IPS-20b (cell line): Measurements from ENCODE around the gene NAA10.

Experiments
- H3K27ac ChIP-seq: one replicate; pipeline ENCODE4 v1.5.1; 2013; ENCODE audit warnings: low read length
- H3K27me3 ChIP-seq: 2 replicates; pipeline ENCODE4 v1.6.1; 2013; ENCODE audit warnings: mild to moderate bottlenecking, low read length, inconsistent platforms; ENCODE audit not compliant: insufficient read depth
- H3K36me3 ChIP-seq: 2 replicates; pipeline ENCODE4 v1.6.1; 2013; ENCODE audit warnings: low read depth, mild to moderate bottlenecking, inconsistent platforms, low read length, moderate library complexity; ENCODE audit not compliant: insufficient read depth
- H3K4me1 ChIP-seq: 2 replicates; pipeline ENCODE4 v1.6.1; 2013; ENCODE audit warnings: mild to moderate bottlenecking, control low read depth, inconsistent platforms, low read length, moderate library complexity; ENCODE audit not compliant: insufficient read depth
- H3K4me3 ChIP-seq: 2 replicates; pipeline ENCODE4 v1.5.1; 2013; ENCODE audit warnings: mild to moderate bottlenecking, low read length, inconsistent platforms
- H3K9ac ChIP-seq: 2 replicates; pipeline ENCODE4 v1.6.1; 2013; ENCODE audit warnings: low read depth, mild to moderate bottlenecking, inconsistent platforms, low read length, moderate library complexity
- H3K9me3 ChIP-seq: 2 replicates; pipeline ENCODE4 v1.6.1; 2013; ENCODE audit warnings: mild to moderate bottlenecking, low read depth, low read length, inconsistent platforms; ENCODE audit not compliant: insufficient read depth

NAA10 gene

DNA sequence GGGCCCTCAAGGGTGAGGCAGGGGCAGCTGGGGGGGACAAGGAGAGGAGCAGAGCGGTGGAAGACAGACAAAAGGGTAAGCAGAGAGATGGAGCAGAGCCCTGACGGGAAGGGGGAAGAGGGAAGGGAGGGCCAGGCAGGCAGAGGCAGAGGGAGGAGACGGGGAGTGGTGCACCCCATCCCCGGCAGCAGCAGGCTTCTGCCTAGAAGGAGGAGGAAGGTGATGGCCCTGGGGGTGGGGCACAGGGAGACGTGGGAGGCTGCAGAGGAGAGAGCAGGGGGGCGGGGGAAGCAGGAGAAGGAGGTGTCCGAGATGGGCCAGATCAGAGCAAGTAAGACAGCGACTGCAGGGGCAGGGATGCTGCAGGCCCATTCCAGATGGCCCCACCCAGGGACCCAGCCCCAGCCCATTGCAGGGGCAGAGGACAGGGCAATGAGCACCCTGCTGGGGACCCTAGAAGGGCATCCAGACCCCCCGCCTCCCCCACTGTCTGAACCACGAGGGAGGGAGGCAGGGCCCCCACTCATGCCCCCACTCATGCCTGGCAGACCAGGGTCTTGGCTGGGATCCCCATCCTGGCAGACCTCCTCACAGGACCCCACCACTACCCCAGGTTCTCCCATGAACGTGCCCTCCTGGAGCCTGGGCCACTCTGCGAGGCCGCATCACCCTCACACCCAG lies 51.5 kb downstream of the NAA10 start:
- Histone ChIP-seq H3K27ac (no peak overlapping the region), H3K4me3 (no peak overlapping the region), H3K4me1 (peaks cover 9% of the 10 kb centered on the region), H3K36me3 (no peaks in the 10 kb centered on the region), H3K9me3 (no peaks in the 10 kb centered on the region), H3K9ac (no peak overlapping the region), H3K27me3 (peaks cover 34% of the 10 kb centered on the region)

DNA sequence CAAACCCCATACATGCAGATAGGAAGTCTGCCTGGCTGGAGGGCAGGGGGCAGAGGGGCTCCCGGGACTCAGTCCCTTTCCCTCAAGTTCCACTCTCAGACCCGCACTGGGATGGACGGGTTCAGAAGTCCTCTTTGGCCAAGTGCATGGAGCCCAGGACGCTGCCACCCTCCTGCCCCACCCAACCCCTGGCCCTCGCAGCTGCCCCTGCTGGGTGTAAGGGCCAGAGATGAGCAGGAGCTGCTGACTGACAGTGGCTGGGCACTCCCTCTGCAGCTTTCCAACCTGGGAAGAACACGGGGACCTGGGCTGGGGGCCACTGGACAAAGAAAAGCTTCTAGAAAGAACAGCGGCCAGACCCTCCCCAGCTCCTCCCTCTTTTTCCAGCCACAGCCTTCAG lies 52.3 kb downstream of the NAA10 start:
- Histone ChIP-seq H3K36me3 (no peaks in the 10 kb centered on the region), H3K4me1 (peaks cover 16% of the 10 kb centered on the region), H3K27me3 (peaks cover 32% of the 10 kb centered on the region), H3K4me3 (no peak overlapping the region), H3K27ac (no peak overlapping the region), H3K9ac (no peak overlapping the region), H3K9me3 (no peaks in the 10 kb centered on the region)

DNA sequence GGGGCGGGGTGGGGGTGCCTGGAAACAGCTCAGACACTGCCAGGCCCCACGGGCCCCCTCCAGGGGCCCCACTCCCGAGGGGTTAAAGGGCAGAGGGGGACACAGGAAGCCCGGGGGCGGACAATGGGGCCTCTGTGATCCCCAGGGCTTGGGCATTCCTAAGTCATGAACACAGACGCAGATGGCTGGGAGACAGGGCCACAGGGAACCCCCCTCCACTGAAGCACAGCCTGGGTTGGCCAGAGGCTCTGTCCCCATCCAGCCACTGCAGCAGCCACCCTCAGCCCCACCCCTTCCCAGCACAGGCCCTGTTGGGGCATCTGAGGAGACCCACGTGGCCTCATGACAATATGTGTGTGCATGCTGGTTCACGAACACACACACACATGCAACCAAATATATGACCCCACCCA lies 52.7 kb downstream of the NAA10 start:
- H3K4me3 ChIP-seq: no peak overlapping the region
- H3K27me3 ChIP-seq: peaks cover 27% of the 10 kb centered on the region
- no peak overlapping the region for H3K27ac ChIP-seq
- peaks cover 15% of the 10 kb centered on the region for H3K4me1 ChIP-seq
- no peaks in the 10 kb centered on the region for H3K9me3 ChIP-seq
- no peak overlapping the region for H3K9ac ChIP-seq
- no peaks in the 10 kb centered on the region for H3K36me3 ChIP-seq

DNA sequence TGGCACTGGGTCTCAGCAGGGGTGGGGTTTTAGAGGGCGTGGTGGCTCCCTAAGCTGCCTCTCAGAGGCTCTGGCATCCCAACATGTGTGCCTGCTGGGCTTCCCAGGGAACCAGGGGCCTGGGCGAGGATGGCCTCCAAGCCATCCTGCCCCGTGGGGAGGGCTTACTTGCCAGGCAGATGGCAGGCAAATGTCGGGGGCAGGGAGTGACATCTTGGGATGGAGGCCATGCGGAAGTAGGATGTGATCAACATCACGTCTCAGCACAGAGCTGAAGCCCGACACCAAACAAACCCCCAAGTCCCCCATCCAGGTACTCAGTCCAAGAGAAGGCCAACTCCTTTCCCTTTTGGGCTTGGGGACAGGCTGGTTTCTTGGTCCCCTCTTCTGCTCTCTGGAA lies 53.6 kb downstream of the NAA10 start:
- H3K9me3 ChIP-seq: no peaks in the 10 kb centered on the region
- peaks cover 21% of the 10 kb centered on the region for H3K27me3 ChIP-seq
- no peak overlapping the region for H3K4me3 ChIP-seq
- peaks cover 14% of the 10 kb centered on the region for H3K4me1 ChIP-seq
- H3K9ac ChIP-seq: no peak overlapping the region
- H3K27ac ChIP-seq: no peak overlapping the region
- no peaks in the 10 kb centered on the region for H3K36me3 ChIP-seq

DNA sequence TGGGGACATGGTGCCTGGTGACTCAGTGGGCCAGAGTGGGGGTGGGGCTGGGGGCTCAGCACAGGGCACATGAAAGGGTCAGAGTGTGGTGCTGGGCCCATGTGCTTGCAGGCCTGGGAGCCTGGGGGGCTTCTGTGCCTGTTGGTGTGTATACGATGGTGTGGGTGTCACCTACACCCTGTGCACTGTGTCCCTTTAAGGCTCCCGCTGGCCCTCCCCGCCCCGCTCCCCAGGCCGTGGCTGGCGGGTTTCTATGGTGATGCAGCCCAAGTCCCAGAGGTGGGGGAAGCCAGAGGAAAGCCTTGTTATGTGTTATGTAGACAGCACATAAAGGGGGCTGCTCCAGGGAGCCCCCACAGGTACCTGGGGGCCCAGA lies 54.4 kb downstream of the NAA10 start:
- peaks cover 21% of the 10 kb centered on the region for H3K27me3 ChIP-seq

DNA sequence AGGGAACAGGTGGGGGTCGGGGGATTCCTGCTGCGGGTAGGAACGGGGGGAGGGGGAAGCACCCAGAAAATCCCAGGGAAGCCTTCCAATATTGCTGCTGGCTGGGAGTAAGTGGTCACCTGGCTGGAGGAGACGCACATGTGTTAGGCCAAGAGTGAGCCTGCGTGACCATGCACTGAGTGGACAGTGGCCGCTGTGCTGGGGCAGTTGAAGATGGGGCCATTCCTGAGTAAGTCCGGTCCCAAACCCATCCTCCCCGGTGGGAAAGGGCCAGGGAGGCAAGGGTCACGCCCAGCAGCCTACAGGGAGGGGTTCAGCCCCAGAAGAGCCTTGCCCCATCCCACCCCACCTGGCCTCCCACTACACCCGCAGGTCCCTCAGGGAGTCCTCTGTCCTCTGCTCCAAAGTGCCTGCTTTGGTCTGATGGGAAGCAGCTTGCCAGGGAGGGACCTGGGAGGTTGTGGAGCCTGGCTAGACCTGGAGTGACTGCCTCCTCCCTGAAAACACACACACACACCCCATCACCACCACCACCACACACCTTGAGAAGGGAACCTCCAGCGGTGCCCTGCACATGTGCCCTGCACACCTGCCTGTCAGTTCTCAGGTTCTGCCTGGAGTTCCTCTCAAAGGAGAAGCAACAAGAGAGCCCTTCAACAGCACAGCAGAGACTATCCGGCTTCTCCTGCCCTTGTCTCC lies 54.9 kb downstream of the NAA10 start:
- Histone ChIP-seq H3K4me3 (no peak overlapping the region; the same call in 1 of the 2 replicates), H3K36me3 (no peaks in the 10 kb centered on the region), H3K9ac (no peak overlapping the region), H3K27me3 (peaks cover 16% of the 10 kb centered on the region), H3K27ac (no peak overlapping the region), H3K4me1 (peaks cover 17% of the 10 kb centered on the region), H3K9me3 (no peaks in the 10 kb centered on the region)

More for the DNA sequence above, 54.4 kb downstream of the NAA10 start:
- peaks cover 17% of the 10 kb centered on the region for H3K4me1 ChIP-seq
- no peak overlapping the region for H3K4me3 ChIP-seq
- H3K27ac ChIP-seq: no peak overlapping the region
- H3K36me3 ChIP-seq: no peaks in the 10 kb centered on the region
- no peak overlapping the region for H3K9ac ChIP-seq
- H3K9me3 ChIP-seq: no peaks in the 10 kb centered on the region
